Common myeloid progenitor, CD34-positive (primary cell): ENCODE measurements around the gene ADORA2B.

Experiments
- CTCF ChIA-PET: fragments of 350-600 bp; sonication (Branson Sonifier 250); formaldehyde crosslinking; loops from one replicate; lab custom pipeline; 2021; ENCODE audit warnings: antibody characterized with exemption; lab: Charles Lee
- POLR2A ChIA-PET: fragments of 350-600 bp; sonication (Branson Sonifier 250); formaldehyde crosslinking; loops from one replicate; lab custom pipeline; 2021; ENCODE audit warnings: antibody characterized with exemption; lab: Charles Lee
- DNase-seq, 3 donors: peaks; one replicate each; pipeline versions ENCODE4 v3.0.0 to v3.0.0-alpha.2; 2013
- H3K27ac ChIP-seq, 2 experiments: 1 replicate in 1 of 2; 2 replicates in 1 of 2; pipeline ENCODE4 v1.7.0; 2013; ENCODE audit warnings: inconsistent platforms in 2 of 2, low read length in 2 of 2, mild to moderate bottlenecking in 2 of 2, low read depth in 1 of 2, moderate library complexity in 1 of 2; ENCODE audit not compliant: severe bottlenecking in 2 of 2, insufficient read depth in 1 of 2, poor library complexity in 1 of 2
- H3K27me3 ChIP-seq, 5 experiments: replicated peaks in 2 of 5; 1 replicate in 3 of 5; 2 replicates in 2 of 5; pipeline versions ENCODE4 v1.6.1 to v1.7.0; 2013; ENCODE audit warnings: low read length in 4 of 5, mild to moderate bottlenecking in 2 of 5, moderate library complexity in 2 of 5, inconsistent platforms in 1 of 5; ENCODE audit not compliant: insufficient read depth in 5 of 5, control insufficient read depth in 4 of 5
- H3K36me3 ChIP-seq, 4 experiments: 1 replicate in 2 of 4; 2 replicates in 2 of 4; pipeline versions ENCODE4 v1.6.1 to v1.7.0; 2013; ENCODE audit warnings: low read length in 3 of 4, control low read depth in 1 of 4, mild to moderate bottlenecking in 1 of 4; ENCODE audit not compliant: control insufficient read depth in 4 of 4, insufficient read depth in 4 of 4
- H3K4me1 ChIP-seq, 4 experiments: 1 replicate in 3 of 4; 2 replicates in 1 of 4; pipeline versions ENCODE4 v1.6.1 to v1.7.1; 2013; ENCODE audit warnings: low read length in 3 of 4, mild to moderate bottlenecking in 3 of 4, control low read depth in 1 of 4, inconsistent platforms in 1 of 4, moderate library complexity in 1 of 4; ENCODE audit not compliant: control insufficient read depth in 4 of 4, insufficient read depth in 4 of 4; ENCODE audit errors: control extremely low read depth in 1 of 4
- H3K4me3 ChIP-seq, 7 experiments: 1 replicate in 4 of 7; 2 replicates in 3 of 7; pipeline versions ENCODE4 v1.5.1 to v1.7.0; 2013; ENCODE audit warnings: mild to moderate bottlenecking in 7 of 7, low read length in 6 of 7, moderate library complexity in 6 of 7, inconsistent platforms in 2 of 7, low read depth in 2 of 7, control low read depth in 1 of 7; ENCODE audit not compliant: insufficient read depth in 4 of 7, control insufficient read depth in 1 of 7; ENCODE audit errors: extremely low read depth in 1 of 7
- H3K9me3 ChIP-seq, 5 experiments: 1 replicate in 4 of 5; 2 replicates in 1 of 5; pipeline versions ENCODE4 v1.6.1 to v1.7.1; 2013; ENCODE audit warnings: low read length in 4 of 5, mild to moderate bottlenecking in 2 of 5, inconsistent platforms in 1 of 5, low read depth in 1 of 5, moderate library complexity in 1 of 5; ENCODE audit not compliant: control insufficient read depth in 4 of 5, insufficient read depth in 2 of 5; ENCODE audit errors: control extremely low read depth in 1 of 5
- WGBS: methylation state at CpG from one replicate; pipeline ENCODE4 v1.1.5; 2013; ENCODE audit not compliant: insufficient coverage; 5-methylcytosine and 5-hydroxymethylcytosine counted together

ADORA2B gene

GRCh38 chr17:15919466-15919865 is 25.5 kb upstream of the ADORA2B start:
- Histone ChIP-seq H3K4me1 (peaks cover 0 to 10% (median 6%) of the 10 kb centered on the region in 4 experiments), H3K36me3 (no peaks in the 10 kb centered on the region), H3K9me3 (peaks cover 0 to 5% (median 0%) of the 10 kb centered on the region in 5 experiments), H3K27ac (no peak overlapping the region), H3K27me3 (peaks cover 0 to 32% (median 7%) of the 10 kb centered on the region in 5 experiments), H3K4me3 (no peak overlapping the region)
- no peak for DNase-seq
- ChIA-PET CTCF (no interaction called here), POLR2A (no interaction called here)

DNA sequence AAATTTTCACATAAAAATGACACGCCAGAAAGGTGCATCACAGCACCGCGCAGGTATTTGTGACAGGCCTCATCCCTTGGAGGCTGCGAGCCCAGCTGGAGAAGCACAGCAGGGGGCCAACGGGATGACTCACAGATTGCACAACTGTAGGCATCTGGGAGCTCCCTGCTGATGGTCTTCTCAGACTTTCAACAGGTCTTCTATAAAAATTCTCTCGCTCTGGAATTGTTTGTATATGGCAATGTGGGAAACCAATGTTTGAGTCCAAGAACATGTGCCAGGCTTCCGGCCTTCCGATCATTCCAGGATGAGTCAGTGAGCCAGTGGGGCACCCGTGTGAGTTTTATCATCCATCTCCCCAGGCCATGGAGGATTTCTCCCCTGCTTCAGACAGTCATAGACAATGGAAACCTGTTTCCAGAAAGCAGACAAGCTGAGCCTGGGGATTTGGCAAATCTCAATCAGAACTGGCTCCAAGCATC is 24.1 kb upstream of the ADORA2B start:
- peaks cover 0 to 5% (median 0%) of the 10 kb centered on the region in 5 experiments for H3K9me3 ChIP-seq
- peak in 1 of 3 donors; percentile 10 for DNase-seq
- H3K27me3 ChIP-seq, result peaks cover 0 to 31% (median 7%) of the 10 kb centered on the region in 5 experiments
- H3K36me3 ChIP-seq, result no peaks in the 10 kb centered on the region
- POLR2A ChIA-PET, result interaction anchor here (1.1 kb wide), 1 partner anchor 12 kb away, joined by 3 read pairs; no protein-coding TSS in a partner anchor
- 97% methylated on average over 7 of the region's 9 CpGs for WGBS
- H3K4me1 ChIP-seq, result peaks cover 0 to 10% (median 6%) of the 10 kb centered on the region in 4 experiments
- H3K27ac ChIP-seq, result no peak overlapping the region
- H3K4me3 ChIP-seq, result no peak overlapping the region
- CTCF ChIA-PET, result interaction anchor here (0.7 kb wide), 1 partner anchor 38 kb away, joined by 3 read pairs; no protein-coding TSS in a partner anchor

GRCh38 chr17:15921640-15922039 is 23.3 kb upstream of the ADORA2B start:
- Histone ChIP-seq H3K4me3 (no peak overlapping the region), H3K27ac (no peak overlapping the region), H3K36me3 (no peaks in the 10 kb centered on the region), H3K27me3 (peaks cover 0 to 24% (median 4%) of the 10 kb centered on the region in 5 experiments), H3K9me3 (peaks cover 0 to 5% (median 0%) of the 10 kb centered on the region in 5 experiments), H3K4me1 (peaks cover 0 to 10% (median 6%) of the 10 kb centered on the region in 4 experiments)
- DNase-seq, result no peak
- CTCF ChIA-PET, result no interaction called here
- POLR2A ChIA-PET, result interaction anchor here (1.1 kb wide), 1 partner anchor 13 kb away, joined by 3 read pairs; no protein-coding TSS in a partner anchor

DNA sequence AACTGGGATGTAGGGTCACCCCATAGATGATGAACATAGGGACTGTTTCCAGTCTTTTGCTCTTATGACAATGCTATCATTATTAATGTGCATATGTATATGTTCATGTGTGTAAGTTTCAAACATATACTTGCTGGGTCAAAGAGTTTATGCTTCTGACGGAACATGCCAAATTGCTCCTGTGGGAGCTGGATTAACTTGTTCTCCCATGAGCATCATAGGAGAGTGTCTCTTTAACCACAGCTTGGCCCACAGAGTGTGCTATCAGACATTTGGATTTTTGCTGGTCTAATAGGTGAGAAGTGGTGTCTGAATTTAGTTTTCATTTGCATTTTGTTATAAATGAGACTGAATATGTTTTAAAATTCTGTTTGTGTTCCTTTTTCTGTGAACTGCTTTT is 22.3 kb upstream of the ADORA2B start:
- no peaks in the 10 kb centered on the region for H3K36me3 ChIP-seq
- no peak overlapping the region for H3K4me3 ChIP-seq
- ChIA-PET POLR2A (no interaction called here), CTCF (no interaction called here)
- peaks cover 0 to 3% (median 2%) of the 10 kb centered on the region in 4 experiments for H3K4me1 ChIP-seq
- no peak overlapping the region for H3K27ac ChIP-seq
- WGBS, result 100% methylated on average over 1 of the region's 1 CpG
- DNase-seq, result no peak
- peaks cover 0 to 15% (median 2%) of the 10 kb centered on the region in 5 experiments for H3K27me3 ChIP-seq
- H3K9me3 ChIP-seq, result peaks cover 0 to 5% (median 0%) of the 10 kb centered on the region in 5 experiments

DNA sequence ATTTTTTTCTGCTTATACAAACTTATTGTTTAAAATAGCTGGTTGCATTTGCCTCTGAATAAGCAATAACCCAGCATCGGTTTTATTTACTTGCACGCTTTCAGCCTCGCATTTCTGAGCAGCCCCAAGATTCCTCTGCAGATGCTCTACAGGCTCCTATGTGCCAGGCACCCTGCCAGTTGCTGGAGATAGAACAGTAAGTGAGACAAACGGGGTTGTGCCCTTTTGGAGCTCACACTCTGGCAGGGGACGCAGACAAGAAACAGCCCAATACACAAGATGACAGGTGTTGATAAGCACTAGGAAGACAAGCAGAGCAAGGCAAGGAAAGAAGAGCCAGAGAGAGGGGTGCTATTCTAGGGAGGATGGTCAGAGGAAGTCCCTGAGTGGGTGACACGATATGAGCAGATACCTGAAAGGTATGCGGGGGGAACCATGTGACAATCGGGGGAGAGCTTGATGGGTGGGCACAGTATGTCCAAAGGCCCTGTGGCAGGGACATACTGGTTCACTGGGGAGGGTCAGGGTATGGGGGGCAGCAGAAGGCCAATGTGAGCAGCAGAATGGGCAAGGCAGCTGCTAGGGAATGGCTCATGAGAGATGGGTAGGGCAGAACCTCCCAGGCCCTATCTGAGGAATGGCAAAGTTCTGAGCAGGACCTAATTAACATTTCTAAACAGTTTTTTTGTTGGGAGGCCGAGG is 18.7 kb upstream of the ADORA2B start:
- ChIA-PET CTCF (interaction anchor here (1.1 kb wide), 1 partner anchor 18 kb away, joined by 4 read pairs; no protein-coding TSS in a partner anchor), POLR2A (no interaction called here)
- peaks cover 0 to 20% (median 12%) of the 10 kb centered on the region in 4 experiments for H3K4me1 ChIP-seq
- H3K27ac ChIP-seq, result no peak overlapping the region
- H3K36me3 ChIP-seq, result no peaks in the 10 kb centered on the region
- H3K4me3 ChIP-seq, result no peak overlapping the region
- no peaks in the 10 kb centered on the region for H3K27me3 ChIP-seq
- H3K9me3 ChIP-seq, result peaks cover 0 to 5% (median 0%) of the 10 kb centered on the region in 5 experiments
- no peak for DNase-seq
- WGBS, result 82% methylated on average over 8 of the region's 9 CpGs

DNA sequence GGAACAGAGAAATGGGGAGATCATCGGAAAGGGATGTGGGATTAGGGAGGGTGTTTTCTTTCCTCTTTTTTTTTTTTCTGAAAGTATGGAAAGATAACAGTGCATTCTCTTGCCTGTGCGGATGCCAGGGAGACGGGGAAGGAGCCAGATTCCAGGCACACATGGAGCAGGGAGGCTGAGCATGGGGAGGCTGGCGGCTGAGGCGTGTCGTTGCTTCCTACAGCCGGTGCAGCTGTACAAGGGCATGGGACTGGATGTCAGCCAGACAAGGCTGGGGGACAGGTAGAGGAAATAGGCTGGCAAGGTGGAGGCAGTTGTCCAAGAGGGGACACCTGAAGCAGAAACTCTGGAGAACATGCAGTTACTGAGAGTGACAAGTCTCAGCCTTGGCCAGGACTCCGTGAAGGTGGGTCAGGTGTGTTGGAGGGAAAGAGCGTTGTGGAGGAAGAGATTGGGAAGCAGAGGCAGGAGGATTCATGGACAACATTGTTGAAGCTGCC is 16.6 kb upstream of the ADORA2B start:
- Histone ChIP-seq H3K4me1 (peaks cover 0 to 20% (median 12%) of the 10 kb centered on the region in 4 experiments), H3K27ac (no peak overlapping the region), H3K36me3 (no peaks in the 10 kb centered on the region), H3K27me3 (no peaks in the 10 kb centered on the region), H3K9me3 (no peaks in the 10 kb centered on the region), H3K4me3 (peak overlapping the region in 4 of 7 experiments; percentile 5 to 50 (median 21))
- DNase-seq, result no peak
- ChIA-PET POLR2A (no interaction called here), CTCF (no interaction called here)
- WGBS, result 30% methylated on average over 8 of the region's 9 CpGs

DNA sequence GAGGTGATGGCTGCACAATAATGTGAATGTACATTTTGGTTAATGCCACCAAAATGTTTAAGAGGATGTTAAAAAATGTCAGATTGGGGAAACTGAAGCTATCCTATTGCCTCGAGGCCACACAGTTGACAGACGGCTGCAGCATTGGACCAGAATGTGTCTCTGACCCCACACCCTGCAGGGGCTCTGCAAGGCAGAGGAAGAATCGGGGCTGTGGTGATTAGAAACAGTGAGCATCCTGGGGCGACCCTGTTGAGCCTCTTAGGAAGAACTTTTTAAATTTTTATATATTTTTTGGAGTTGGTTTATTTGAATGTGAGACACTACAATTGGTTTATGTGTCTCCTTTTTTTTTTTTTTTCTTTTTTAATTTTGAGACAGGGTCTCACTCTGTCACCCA is 15.0 kb upstream of the ADORA2B start:
- Histone ChIP-seq H3K27ac (no peak overlapping the region), H3K27me3 (no peaks in the 10 kb centered on the region), H3K9me3 (no peaks in the 10 kb centered on the region), H3K4me3 (no peak overlapping the region), H3K36me3 (no peaks in the 10 kb centered on the region), H3K4me1 (peaks cover 0 to 20% (median 12%) of the 10 kb centered on the region in 4 experiments)
- ChIA-PET POLR2A (no interaction called here), CTCF (interaction anchor here (1.2 kb wide), 1 partner anchor 15 kb away, joined by 3 read pairs; the partner anchor contains the start of gene ADORA2B)
- no peak for DNase-seq
- 95% methylated on average over 3 of the region's 4 CpGs for WGBS
